HG03565 (cell line): Measurements from ENCODE around the gene CILP.
"Not testable (repeated sequence)": the region's sequence is repeated elsewhere in the genome, so short reads cannot be mapped to it uniquely, and the experiment has no call there.

ENCODE experiments used
- ATAC-seq: cut with Tn5 transposase; IDR thresholded peaks from one replicate; pipeline ENCODE4 v1.9.1; 2021; ENCODE audit warnings: mild to moderate bottlenecking, moderate library complexity; ENCODE audit not compliant: unreplicated experiment

The CILP gene, protein sequence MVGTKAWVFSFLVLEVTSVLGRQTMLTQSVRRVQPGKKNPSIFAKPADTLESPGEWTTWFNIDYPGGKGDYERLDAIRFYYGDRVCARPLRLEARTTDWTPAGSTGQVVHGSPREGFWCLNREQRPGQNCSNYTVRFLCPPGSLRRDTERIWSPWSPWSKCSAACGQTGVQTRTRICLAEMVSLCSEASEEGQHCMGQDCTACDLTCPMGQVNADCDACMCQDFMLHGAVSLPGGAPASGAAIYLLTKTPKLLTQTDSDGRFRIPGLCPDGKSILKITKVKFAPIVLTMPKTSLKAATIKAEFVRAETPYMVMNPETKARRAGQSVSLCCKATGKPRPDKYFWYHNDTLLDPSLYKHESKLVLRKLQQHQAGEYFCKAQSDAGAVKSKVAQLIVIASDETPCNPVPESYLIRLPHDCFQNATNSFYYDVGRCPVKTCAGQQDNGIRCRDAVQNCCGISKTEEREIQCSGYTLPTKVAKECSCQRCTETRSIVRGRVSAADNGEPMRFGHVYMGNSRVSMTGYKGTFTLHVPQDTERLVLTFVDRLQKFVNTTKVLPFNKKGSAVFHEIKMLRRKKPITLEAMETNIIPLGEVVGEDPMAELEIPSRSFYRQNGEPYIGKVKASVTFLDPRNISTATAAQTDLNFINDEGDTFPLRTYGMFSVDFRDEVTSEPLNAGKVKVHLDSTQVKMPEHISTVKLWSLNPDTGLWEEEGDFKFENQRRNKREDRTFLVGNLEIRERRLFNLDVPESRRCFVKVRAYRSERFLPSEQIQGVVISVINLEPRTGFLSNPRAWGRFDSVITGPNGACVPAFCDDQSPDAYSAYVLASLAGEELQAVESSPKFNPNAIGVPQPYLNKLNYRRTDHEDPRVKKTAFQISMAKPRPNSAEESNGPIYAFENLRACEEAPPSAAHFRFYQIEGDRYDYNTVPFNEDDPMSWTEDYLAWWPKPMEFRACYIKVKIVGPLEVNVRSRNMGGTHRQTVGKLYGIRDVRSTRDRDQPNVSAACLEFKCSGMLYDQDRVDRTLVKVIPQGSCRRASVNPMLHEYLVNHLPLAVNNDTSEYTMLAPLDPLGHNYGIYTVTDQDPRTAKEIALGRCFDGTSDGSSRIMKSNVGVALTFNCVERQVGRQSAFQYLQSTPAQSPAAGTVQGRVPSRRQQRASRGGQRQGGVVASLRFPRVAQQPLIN

DNA sequence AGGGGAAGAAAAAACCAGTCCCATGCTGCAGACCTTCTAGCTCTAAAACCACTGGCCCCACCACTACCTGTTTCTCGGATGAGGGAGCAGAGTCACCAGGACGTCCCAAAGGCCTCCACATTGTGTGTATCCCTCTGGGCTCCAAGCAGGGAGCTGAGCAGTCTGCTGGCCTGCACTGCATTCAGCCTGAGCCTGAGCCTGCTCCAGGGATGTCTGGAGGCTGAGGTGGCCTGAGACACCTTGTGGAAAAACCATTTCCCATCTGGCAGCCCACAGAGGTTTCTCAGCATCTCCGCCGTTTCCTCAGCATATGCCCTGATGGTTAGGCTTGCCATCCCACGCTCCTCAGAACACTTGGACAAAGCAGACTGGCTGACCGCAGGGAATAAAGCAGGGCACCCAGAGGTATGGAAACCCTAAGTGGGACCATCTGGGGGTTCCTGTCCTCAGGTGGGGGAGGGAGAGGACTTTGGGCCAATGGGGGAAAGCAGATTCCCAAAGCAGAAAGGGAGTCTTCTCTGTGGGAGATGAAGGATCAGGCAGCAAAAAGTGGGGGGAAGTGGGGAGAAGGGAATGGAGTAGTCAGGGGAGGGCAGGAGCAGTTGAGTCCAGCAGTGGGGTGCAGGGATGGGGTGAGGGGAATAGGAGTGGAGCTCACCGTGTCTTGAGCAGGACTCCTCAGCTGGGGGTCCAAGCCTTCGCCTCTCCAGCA, at the start of gene CILP:
CILP (minus strand) TSS at position 704 of the 712 bp plus-strand sequence. CDS start 1,718 bp downstream, outside the sequence.
- ATAC-seq, result no peak

DNA sequence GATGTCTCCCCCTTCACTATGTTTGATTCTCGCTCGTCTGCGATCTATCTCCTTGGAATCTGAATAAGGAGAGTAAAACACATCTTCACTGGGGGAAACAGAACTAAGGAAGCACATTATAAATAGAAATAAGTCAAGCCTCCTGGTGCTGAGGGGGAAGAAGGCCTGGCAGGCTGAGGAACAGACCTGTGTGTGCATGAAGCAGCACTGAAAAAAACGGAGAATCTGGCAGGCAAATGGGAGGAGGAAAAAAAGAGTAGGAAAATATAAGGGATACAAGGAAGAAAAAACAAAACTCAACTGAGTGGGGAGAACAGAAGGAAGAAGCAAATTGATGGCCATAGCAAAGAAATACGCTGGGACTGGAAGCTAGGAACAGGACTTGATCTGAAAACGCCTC, 49.7 kb upstream of the CILP start:
- no peak for ATAC-seq

DNA sequence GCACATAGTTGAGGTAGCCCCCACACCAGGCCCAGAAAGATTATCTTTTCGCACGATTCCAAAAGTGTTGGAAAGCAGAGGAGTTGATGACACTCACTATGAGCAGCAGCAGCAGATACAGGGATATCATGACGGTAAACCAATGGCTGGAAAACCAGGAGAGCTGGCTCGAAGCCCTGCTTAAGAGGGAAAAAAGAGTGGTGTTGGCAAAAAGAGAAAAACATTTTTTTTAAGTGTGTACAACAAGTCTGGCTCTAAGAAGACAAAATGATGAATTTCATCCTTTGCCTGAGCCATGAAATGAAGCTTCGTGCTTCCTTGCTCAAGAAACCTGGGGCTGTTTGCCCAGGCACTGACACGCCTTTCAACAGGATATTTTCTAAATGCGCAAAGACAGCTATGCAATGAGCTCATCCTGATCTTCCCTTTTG, 48.1 kb upstream of the CILP start:
- no peak for ATAC-seq

DNA sequence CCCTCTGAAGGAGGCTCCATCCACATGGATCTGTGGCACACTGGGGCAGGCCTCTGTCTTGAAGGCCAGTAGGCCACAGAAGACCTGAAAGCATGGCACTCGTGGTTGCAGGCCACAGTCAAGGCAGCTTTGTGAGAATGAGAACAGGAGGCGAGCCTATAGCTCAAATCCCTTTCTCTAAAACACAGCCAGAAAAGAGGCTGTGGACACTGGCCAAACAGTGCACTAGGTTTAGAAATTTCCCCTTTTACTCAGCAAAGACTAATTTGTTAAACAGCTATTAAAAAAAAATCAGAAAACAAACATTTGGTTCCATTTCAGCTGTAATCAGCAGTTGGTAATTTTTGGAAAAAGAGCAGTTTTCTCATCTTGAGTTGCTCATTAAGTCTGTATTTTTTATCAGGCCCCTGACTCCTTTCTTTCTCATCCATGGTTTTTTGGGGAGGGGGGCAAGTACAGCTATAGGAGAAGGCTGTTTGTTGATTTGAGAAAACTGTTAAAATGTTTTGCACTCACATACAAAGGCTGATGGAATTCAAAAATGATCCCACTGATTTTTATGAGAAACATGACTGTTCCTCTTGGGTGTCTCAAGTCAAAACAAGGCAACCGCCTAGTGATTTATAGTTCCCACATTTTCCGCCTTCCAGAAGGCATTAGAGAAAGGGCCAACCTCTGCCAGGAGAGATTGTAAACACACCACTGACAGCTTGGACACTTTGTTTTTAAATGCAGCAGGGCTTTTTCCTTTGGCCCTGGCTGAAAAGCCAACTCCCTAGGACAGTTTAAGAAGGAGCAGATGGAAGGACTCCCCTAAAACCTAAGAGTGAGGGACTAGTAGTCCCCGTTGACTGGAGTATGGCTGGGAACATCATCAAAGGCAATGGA, 47.3 kb upstream of the CILP start:
- no peak for ATAC-seq

DNA sequence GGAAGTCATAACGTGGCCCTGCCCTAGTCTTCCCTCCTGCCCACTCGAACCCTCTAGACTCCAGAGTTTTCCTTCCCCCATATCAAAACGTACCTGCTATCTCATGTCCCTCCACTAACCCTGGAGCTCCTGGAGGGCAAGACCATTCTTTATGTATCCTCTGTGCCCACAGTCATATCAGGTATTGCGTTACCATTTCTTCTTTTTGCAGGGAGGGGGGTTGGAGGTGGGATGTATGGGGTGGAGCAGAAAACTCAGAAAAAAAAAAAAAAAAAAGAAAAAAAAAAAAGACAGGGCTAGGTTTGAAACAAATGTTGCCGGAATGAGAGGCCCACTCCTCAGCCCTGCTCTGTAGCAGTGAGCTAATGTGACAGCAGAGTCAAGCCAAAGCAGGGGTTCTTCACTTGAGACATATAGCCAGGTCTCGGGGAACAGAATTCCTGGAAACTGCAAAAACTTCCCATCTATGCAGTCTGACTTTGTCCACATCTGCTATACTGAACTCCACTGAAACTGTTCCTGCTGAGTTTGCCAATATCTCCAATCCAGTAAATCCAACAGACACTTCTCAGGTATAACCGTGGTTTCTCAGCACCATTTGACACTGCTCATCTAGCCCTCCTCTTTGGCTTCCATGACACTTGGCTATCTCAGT, 44.3 kb upstream of the CILP start:
- ATAC-seq, result no peak

DNA sequence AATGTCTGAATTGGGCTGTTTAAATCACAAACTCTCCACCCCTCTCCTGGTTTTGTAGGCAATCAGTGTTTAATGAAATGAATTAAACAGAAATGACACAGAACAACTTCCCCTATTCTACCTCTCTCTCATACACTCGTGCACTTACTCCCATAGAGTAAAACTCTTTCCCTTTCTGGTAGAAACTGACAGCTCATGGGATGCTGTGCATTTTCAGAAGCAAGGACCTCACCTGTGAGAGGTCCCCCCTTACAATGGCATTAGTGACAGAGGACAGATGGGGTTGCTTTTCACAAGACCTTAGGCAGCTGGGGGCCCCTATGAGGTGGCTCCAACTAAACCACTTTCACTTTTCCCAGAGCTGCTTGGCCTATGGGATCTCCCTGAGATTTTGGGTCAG, 43.5 kb upstream of the CILP start:
- ATAC-seq, result no peak

DNA sequence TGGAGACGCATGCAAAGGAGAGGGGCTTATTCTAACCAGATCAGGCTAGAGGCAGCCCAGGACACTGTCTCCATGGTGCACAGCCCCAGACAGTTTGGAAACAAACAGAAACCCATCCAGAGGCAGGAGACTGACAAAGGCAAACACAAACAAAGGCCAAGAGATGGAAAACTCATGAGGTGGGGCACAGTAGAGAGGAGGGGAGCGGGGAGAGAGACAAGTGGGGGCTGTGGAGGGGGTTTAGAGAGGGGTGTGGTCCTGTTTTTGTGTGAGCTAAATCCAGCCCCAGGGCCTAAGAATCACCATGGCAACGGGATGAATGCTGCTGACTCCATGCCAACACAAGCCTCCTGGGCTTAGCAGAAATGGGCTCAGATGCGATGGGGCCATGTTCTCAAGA, 43.1 kb upstream of the CILP start:
- ATAC-seq, result no peak

DNA sequence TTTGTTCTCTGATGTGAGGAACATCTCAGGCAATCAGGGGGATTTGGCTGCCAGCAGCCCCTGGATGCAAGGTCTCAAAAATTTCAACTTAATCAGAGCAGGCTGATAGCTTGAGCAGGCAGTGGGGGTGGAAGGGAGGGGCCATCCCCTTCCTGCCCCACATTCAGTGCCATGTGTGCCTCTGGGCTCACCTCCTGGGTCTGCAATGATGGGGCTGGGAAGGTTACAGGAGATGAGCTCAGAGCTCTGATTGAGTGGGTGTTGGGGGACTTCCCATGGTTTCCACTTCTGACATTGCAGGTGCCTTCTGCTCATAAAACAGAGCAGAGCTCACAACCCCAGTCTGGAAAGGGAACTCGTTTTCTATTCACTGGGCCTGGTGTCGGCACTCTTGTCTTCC, 38.4 kb upstream of the CILP start:
- no peak for ATAC-seq

DNA sequence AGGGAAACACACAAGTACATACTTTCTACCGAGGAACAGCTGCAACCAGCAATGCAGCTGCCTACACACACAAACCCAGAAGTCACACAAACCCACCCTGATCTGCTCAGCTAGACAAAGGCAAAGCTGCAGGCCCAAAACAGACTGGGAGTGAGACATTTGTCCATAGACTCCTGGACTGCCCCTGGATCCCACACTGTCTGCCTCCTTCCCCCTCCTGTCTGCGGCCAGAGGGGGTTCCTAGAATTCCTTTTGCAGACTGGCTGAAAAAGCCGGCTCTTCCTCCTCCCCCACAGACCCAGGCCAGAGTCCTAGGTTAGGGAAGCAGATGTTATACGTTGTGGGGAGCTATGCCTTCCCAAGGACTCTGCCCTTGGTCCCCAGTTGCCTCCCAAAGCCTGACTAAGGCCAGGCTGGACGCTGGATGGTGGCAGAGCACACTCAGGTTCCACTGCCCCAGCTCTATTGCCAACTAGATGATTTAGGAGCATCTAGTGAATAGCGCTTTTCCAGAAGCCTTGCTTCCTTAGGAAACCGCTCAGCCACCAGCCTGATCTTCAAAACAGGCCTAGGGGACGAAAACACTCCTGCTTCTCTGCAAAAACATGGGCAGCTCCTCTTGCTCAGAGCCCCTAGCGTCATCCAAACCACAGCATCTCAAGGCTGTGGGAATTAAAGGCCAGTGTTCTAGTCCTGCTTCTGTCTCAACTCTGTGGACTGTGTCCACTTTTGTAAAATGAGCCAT, 37.4 kb upstream of the CILP start:
- no peak for ATAC-seq

DNA sequence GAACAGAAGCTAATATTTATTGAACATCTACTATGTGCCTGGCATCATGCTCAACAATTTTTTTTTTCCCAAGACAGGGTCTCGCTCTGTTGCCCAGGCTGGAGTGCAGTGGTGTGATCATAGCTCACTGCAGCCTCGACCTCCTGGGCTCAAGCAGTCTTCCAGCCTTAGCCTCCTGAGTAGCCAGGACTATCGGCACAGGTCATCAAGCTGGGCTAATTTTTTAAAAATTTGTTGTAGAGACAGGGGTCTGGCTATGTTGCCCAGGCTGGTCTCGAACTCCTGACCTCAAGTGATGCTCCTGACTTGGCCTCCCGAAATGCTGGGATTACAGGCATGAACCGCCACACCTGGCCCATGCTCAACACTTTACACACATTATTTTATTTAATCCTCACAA, 35.7 kb upstream of the CILP start:
- ATAC-seq, result no peak

DNA sequence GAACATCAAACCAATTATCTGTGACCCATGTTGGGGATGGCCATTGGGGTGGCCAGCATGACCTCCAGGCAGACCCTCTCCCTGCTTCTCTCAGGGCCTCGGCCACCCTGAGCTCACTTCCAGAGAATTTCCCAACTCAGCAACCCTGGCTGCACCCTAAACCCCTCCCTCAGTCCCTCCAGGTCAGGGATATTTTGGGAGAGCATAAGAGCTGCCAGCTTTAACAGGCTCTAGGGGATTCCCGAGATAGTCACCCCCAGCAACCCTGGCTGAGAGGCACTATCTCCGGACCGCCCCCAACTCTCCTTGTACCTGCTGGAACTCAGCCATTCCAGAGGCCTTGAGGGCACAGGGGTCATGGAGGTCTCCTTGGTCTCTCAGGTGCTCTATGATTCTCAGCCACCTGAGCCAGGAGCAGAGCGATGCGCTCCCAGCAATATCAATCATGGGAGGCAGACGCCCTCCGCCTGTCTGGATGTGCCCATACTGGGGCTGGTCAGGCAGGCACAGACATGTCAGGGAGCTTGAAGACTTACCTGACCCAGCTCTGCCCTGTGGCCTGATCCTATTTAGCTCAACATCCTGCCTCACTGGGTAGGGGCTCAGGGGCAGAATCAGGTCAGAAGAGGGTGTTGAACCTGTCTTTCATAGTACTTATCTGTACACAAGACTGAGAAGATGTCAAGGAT, 34.9 kb upstream of the CILP start:
- ATAC-seq, result no peak

DNA sequence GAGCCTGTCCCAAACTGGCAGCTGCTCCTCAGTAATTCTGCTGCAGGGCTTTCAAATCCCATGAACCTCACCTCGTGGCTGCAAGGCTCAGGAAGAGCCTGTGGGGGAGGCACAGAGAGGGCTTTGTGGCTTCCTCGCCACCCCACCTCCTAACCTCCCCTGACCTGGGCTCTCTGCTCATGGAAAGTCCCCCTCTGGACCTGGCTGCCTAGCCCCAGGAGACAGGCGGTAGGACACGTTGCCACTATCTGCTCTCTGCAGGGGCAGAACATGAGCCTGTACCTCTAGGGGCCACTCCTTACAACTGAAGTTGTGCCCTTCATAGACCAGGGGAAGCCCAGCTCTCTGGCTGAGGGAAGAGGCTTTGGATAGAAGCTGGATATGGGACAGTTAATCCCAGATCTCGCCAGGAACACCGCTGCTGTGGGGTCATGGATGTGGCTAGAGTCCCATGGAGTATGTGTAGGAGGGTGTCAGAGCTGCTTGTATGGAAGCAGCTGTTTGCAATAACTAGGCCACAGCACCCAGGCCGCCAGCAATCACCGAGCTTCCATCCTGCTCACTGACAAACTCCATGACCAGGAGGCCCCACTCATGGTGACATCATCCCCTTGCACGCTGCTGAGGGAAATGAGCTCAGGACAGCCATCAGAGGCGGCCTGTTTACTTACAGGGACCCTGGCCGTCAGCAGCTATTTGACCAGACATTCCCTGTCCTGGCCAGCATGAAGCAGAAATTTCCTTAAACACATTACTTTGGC, 34.0 kb upstream of the CILP start:
- no peak for ATAC-seq

DNA sequence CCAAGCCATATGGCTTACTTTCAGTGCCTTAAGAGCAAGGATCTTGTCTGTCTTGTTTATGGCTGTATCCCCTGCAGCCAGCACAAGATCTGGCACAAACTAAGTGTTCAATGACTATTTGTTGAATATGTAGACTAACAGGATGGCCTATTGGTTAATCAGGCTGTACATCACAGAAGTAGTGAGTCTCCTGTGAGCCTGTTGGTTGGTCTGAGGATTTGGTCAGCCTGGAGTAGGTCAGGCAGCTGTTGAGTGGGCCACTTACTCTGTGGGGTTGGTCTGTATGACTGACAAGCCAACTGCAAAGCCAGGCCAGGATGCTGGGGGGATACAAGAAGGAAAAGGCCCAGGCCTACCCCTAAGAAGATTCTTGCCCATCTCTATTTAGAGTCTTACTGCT, 33.4 kb upstream of the CILP start:
- ATAC-seq, result no peak

DNA sequence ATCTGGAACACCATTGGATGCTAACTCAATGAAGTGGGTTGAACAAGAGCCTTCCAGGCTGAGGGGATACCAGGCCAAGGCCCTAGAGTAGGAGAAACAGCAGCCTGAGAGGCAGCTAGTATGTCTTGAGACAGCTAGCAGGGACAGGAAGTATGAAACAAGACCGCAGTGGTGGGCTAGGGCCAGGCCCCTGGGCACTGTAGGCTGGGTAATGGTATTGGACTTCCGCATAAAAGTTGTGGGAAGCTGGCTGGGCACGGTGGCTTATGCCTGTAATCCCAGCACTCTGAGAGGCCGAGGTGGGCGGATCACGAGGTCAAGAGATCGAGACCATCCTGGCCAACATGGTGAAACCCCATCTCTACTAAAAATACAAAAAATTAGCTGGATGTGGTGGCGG, 25.2 kb upstream of the CILP start:
- not testable (repeated sequence) for ATAC-seq

DNA sequence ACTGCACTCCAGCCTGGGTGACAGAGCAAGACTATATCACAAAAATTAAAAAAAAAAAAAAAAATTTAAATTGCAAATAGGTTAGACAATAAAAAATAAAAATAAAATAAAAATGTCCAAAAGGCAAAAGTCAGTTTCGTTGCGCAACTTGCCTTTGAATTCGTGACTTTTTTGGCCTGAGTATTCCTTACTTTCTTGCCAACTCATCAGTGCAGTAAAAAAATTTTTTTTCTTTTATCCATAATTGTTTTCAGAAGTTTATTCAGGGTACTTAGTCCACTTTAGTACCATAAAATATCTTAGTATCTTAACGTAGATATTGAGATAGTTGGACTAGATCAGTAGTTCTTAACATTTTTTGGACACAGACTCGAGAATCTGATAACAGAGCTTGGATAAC, 22.4 kb upstream of the CILP start:
- ATAC-seq, result no peak

DNA sequence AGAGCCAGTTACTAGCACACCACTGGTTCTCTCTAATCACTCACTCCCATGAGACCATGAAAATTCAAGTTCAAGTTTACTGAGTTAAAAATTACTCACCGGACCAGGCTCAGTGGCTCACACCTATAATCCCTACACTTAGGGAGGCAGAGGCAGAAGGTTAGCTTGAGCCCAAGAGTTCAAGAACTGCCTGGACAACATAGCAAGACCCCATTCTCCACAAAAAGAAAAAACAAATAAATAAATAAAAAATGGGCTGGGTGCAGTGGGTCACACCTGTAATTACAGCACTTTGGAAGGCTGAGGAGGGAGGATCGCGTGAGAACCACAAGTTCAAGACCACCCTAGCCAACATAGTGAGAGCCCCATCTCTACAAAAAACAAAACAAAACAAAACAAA, 21.2 kb upstream of the CILP start:
- no peak for ATAC-seq

DNA sequence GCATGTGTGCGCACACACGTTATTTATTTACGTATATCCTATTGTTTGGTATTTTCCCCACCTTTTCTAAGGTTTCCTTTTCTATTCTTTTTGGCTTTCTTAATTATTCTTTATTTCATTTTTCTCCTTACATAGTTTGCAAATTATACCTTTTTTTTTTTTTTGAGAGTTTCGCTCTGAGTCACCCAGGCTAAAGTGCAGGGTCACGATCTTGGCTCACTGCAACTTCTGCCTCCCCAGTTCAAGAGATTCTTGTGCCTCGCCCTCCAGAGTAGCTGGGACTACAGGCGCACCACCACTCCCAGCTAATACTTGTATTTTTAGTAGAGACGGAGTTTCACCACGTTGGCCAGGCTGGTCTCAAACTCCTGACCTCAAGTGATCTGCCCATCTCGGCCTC, 20.0 kb upstream of the CILP start:
- ATAC-seq, result no peak
